Coronary artery (tissue), 2 donors: ENCODE results near the gene MDN1.

ENCODE experiments used
- DNase-seq: peaks from one replicate; pipeline ENCODE4 v3.0.0-alpha.2; 2017; ENCODE audit warnings: low spot score
- H3K27ac ChIP-seq, 2 donors: fragments of 200-600 bp; sonication (generic); one replicate each; pipeline ENCODE4 v1.5.1; 2016 to 2019
- H3K4me3 ChIP-seq: fragments of 200-600 bp; sonication (generic); 2 replicates; pipeline ENCODE4 v1.5.1; 2016; ENCODE audit warnings: mild to moderate bottlenecking, moderate library complexity
- TF ChIP-seq, protein P1 (sequence below): fragments of 200-600 bp; sonication (generic); IDR thresholded peaks from one replicate; pipeline ENCODE4 v1.5.1; 2019; ENCODE audit warnings: antibody characterized with exemption

Gene MDN1

DNA sequence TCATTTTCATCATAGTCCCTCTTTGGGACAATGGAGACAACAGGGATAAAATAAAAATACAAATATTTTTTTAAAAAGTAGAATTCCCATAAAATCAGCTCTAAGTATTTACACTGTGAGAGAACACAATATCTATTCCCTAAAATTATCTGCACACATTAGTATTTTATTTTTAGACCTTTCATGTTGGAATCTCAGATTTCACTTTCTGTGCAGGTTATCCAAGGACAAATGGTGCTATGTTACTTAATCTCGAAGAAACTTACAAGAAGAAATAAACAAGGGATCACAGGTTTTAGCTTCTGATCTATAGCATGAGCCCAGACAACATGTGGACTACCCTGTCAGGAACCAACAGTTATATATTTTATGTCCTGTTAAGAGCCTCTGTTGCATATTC lies 158.0 kb downstream of the MDN1 start:
- TF ChIP-seq, protein P1, sequence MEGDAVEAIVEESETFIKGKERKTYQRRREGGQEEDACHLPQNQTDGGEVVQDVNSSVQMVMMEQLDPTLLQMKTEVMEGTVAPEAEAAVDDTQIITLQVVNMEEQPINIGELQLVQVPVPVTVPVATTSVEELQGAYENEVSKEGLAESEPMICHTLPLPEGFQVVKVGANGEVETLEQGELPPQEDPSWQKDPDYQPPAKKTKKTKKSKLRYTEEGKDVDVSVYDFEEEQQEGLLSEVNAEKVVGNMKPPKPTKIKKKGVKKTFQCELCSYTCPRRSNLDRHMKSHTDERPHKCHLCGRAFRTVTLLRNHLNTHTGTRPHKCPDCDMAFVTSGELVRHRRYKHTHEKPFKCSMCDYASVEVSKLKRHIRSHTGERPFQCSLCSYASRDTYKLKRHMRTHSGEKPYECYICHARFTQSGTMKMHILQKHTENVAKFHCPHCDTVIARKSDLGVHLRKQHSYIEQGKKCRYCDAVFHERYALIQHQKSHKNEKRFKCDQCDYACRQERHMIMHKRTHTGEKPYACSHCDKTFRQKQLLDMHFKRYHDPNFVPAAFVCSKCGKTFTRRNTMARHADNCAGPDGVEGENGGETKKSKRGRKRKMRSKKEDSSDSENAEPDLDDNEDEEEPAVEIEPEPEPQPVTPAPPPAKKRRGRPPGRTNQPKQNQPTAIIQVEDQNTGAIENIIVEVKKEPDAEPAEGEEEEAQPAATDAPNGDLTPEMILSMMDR: no peak
- DNase-seq: no peak
- Histone ChIP-seq H3K27ac (no peak overlapping the region), H3K4me3 (no peak overlapping the region)

DNA sequence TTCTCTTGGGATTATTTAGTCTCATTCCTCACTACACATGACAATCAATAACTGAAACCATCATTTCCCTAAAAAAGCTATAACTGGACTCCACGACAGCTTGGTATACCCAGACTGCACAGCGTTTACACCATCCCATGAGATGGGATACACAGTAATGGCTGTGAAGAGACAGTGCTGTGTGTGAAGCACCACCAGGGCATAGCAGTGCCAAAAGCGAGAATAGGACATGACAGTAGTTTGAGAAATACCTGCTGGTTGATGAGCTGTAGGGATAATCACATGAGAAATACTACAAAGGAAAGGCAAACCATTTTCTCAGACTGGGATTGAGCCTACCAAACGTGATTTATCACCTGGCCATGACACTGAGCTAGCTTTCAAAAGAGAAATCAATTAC lies 158.6 kb downstream of the MDN1 start:
- TF ChIP-seq, protein P1: no peak
- no peak for DNase-seq
- no peak overlapping the region for H3K27ac ChIP-seq
- no peak overlapping the region for H3K4me3 ChIP-seq

DNA sequence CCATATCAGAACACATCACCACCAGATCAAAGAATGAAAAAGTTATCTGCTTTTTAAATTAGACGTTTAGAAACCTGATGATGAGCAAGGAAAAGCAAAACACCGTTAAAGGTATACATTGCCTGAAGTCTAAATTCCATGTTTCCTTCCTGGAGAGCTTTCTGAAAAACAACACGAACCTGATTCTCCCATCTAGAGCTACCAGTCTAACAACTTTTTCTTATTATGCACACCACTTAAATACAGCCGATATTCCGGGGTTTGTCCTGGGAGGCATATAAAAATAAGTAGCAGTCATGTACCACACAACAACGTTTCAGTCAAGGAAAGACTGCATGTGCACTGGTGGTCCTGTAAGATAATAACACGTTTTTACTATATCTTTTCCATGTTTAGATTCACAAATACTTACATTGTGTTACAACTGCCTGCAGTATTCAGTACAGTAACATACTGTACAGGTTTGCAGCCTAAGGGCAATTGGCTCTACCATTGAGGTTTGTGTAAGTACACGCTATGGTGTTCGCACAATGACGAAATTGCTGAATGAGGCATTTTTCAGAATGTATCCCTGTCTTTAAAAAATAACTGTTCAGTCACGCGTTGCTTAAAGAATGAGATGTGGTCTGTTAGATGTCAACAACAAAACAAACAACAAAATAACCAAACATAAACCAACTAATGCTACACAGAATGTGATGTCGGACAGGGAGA lies 162.0 kb downstream of the MDN1 start:
- H3K27ac ChIP-seq: no peak overlapping the region
- TF ChIP-seq, protein P1: no peak
- no peak for DNase-seq
- no peak overlapping the region for H3K4me3 ChIP-seq

DNA sequence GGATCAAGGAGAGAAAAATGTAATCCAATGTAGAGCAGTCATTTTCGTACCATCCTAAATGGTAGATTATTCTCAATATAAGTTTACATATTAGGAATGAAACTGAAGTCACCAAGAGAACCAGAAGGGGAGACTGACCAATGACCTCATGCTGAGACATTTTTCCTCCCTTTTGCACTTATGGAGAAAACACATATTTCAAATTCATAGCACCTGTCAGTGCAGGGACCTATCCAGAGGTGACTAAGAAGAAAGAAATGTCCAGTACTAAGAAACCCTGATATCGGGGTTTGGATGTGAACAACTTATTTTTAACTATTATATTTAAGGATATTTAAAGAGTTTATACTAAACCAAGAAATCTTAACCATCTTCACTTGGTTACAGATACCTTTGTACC lies 164.5 kb downstream of the MDN1 start:
- DNase-seq: no peak
- TF ChIP-seq, protein P1: no peak
- H3K27ac ChIP-seq: no peak overlapping the region
- H3K4me3 ChIP-seq: no peak overlapping the region

DNA sequence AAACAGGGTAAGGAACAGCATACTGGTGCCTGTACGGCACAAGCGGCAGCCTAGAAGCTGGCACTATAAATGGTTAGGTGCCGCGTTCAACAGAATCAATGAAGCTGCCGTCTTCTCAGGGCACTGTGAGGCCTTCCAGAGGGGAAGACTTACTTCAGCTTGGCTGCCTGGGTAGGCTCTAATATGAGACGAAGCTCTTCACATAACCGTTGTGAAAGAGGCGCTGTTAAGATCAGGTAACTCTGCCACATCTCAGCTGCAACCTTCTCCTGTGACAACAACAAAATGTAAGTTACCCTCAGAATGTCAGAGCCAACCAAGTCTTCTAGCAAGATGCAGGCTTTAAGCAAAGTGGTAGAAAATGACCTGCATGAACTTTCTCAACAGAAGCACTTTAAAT lies 169.0 kb downstream of the MDN1 start:
- TF ChIP-seq, protein P1: no peak
- Histone ChIP-seq H3K4me3 (no peak overlapping the region), H3K27ac (no peak overlapping the region)
- DNase-seq: no peak

DNA sequence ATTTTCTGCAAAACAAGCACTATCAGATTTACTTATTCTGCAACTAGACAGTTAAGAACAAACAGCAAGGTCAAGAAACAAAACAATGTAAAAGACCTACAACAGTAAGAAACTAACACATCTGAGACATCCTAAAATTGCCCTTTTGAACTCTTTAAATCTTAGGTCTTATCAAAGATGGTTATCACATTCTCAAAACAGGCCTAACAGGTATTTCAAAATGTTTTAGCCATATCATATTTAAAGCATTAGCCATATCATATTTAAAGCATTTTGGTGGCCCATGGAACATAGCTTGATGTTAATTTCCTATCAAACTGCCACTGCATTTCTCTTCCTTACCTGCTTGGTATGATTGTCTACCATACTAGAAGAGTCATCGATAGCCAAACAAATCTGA lies 169.9 kb downstream of the MDN1 start:
- no peak overlapping the region for H3K27ac ChIP-seq
- TF ChIP-seq, protein P1: no peak
- no peak overlapping the region for H3K4me3 ChIP-seq

DNA sequence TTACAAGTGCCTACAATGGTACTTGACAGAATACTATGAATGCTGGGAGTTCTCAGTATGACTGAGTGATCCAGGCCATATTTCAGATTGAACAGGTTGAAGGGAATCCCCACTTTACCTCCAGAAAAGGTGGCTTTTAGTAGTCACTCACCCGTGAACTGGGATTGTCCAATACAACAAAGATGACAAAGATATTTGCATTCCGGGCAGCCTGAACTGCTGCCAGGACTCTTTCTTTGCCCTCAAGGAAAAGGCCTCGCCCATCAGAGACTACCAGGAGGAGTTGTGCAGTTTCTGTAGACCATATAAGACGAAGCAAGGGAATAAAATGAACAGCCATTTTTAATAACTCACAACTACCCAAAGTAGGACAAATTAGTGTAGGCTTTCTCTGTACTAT lies 174.7 kb downstream of the MDN1 start:
- TF ChIP-seq, protein P1: no peak
- no peak for DNase-seq
- no peak overlapping the region for H3K27ac ChIP-seq
- no peak overlapping the region for H3K4me3 ChIP-seq

More for the DNA sequence above, 169.9 kb downstream of the MDN1 start:
- DNase-seq: no peak
